GM12892 (cell line): Measurements from ENCODE around the gene LCE4A. TPM values are rescaled to one million over a fixed set of nuclear protein-coding genes. Genes with fewer than 3 reads are reported as not detected.
"Not testable (repeated sequence)": the region's sequence is repeated elsewhere in the genome, so short reads cannot be mapped to it uniquely, and the experiment has no call there.

Experiments used
- DNase-seq: peaks from one replicate; pipeline ENCODE4 v3.0.0; 2011; ENCODE audit not compliant: insufficient read length
- FAIRE-seq: peaks from 2 replicates; lab custom pipeline; 2011; peaks lifted over from hg19 to GRCh38; lab: Jason Lieb, UNC
- POLR2A ChIP-seq: IDR thresholded peaks from 2 replicates; pipeline ENCODE4 v1.6.1; 2011; ENCODE audit warnings: low read depth, low read length, control low read depth
- POLR2AphosphoS5 ChIP-seq: IDR thresholded peaks from 2 replicates; pipeline ENCODE4 v1.6.1; 2011; ENCODE audit warnings: low read depth, low read length, control low read depth
- TAF1 ChIP-seq: IDR thresholded peaks from 2 replicates; pipeline ENCODE4 v1.6.1; 2011; ENCODE audit warnings: low read depth, mild to moderate bottlenecking, control low read depth, low read length, borderline replicate concordance
- polyA plus RNA-seq: library from polyadenylated mRNA; unstranded; fragments of >200 nt; gene quantifications from one replicate; pipeline ENCODE4 v1.2.1, GENCODE V29; 2012; ENCODE audit warnings: missing spikeins, inconsistent platforms; ENCODE audit not compliant: missing spikeins

LCE4A gene, protein sequence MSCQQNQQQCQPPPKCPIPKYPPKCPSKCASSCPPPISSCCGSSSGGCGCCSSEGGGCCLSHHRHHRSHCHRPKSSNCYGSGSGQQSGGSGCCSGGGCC
- not detected for polyA plus RNA-seq

DNA sequence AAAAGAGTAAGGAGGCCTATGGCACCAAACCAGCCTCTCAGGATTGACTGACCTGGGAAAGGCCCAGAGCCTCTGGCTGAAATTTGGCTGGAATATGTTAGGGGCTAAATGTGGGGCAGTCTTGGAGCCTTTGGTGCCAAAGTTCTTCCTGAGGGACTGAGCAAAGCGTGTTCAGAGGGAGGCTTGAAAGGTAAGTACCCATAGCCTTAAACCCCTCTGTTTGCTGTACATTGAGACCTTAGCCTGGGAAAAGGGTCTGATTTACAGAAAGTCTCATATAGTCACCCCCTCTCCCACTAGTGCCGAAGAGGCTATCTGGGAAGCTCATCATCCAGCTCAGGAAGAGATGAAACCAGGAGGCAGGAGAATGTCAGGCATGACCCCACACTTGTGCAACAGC, at the start of gene LCE4A:
Gene LCE4A (plus strand): TSS at position 301 of the 400 bp plus-strand sequence. CDS start 916 bp downstream, outside the sequence.
- no peak for FAIRE-seq

DNA sequence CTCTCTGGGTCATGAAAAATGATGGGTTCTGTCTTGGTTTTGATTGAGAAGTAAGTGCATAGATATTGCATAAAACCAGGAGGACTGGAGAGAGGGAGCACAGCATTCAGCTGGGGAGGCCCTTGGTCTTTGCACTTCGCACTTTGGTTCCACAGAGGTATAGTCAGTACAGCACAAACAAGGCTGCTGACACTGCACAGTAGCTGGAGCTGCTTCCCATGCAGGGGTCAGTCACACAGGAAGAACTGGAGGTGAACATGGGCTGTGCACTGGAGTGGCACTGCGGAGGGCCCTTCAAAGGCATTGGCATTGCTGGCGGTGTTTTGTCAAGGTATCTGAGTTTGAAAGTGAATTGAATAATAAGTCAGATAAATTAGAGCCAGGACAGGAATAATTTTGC, 49.3 kb upstream of the LCE4A start:
- FAIRE-seq (no peak), DNase-seq (no peak)
- TF ChIP-seq POLR2A = no peak

More for the DNA sequence above, at the start of gene LCE4A:
- DNase-seq = no peak
- TF ChIP-seq TAF1 (no peak), POLR2AphosphoS5 (no peak), POLR2A (no peak)

DNA sequence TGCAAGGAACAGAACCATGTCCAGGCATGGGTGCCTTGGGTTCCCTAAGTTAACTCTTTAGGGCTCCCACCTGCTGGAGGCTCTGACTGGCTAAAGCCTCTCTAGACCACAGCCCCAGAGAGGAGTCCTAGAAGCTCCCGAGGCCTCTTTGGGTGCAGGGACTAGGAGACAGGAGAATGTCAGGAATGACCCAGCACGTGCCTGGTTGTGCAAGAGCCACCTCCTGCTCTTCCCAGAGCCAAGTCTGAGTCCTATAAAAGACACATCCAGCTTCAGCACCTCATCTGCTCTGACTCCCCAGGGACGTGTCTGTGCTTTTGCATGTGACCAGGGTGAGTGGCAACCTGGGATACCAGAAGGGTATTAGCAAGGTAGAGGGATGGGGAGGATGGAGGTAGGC, 44.9 kb upstream of the LCE4A start, which contains the start of gene LCE2D:
Gene LCE2D (plus strand): TSS at position 283 of the 400 bp plus-strand sequence. CDS start 726 bp downstream, outside the sequence.
- DNase-seq = no peak
- TF ChIP-seq TAF1 (no peak), POLR2A (no peak), POLR2AphosphoS5 (no peak)
- FAIRE-seq = no peak

DNA sequence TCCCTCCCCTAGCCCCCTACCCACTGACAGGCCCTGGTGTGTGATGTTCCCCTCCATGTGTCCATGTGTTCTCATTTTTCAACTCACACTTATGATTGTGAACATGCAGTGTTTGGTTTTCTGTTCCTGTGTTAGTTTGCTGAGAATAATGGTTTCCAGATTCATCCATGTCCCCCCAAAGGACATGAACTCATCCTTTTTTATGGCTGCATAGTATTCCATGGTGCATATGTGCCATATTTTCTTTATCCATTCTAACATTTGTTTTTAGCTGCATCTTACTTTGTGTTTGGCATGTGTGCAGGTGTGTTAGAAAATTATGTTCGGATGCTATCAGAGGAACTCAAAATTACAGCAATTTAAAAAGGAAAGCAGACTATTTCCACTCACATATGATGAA, 41.8 kb upstream of the LCE4A start:
- DNase-seq, FAIRE-seq: not testable (repeated sequence)

DNA sequence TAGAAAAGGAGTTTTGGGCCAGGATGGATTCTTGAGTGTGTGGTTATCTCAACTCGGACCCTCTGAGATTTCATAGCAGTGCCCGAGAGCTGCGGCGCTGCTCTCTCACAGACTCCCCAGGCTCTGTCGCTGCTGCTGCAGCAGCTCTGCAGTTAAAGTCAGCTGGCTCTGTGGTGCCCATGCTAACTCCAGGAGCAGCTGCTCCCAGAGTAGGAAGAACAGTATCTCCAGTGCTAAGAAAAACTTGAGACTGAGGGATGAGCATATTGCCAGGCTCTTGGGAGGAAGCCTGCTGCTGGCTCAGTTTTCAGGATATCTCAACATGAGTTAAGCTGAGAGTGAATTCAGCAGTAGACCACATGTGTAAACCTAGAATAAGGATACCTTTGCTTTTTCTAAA, 40.3 kb upstream of the LCE4A start:
- DNase-seq = no peak
- TF ChIP-seq POLR2AphosphoS5 = no peak
- no peak for TF ChIP-seq POLR2A
- TF ChIP-seq TAF1 = no peak
- no peak for FAIRE-seq

DNA sequence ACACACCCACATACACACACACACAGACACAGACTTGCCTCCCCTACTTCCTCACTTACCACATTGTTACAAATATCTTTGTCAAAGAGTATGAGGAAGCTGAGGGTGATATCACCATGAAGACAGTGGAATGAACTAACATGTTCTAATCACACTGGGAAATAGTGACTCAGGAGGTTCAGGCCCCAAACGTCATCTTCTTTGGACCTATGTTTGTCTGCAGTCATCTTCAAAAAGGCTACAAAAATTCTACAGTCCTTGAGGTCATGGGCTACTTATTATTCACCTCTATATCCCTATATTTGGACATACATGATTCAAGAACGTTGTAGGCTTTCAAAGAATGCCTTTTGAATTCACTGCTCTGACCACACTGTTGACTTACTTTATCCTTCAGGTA, 34.9 kb upstream of the LCE4A start:
- FAIRE-seq = no peak

DNA sequence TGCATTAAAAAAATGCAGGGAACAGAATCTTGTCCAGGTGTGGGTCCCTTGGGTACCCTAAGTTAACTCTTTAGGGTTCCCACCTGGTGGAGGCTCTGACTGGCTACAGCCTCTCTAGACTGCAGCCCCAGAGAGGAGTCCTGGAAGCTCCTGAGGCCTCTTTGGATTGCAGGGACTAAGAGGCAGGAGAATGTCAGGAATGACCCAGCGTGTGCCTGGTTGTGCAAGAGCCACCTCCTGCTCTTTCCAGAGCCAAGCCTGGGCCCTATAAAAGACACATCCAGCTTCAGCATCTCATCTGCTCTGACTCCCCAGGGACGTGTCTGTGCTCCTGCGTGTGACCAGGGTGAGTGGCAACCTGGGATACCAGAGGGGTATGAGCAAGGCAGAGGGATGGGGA, 33.0 kb upstream of the LCE4A start, which contains the start of gene LCE2C:
Gene LCE2C (plus strand): TSS at position 297 of the 400 bp plus-strand sequence. CDS start 737 bp downstream, outside the sequence.
- not testable (repeated sequence) for FAIRE-seq, DNase-seq

More for the DNA sequence above, 34.9 kb upstream of the LCE4A start:
- TF ChIP-seq TAF1 (no peak), POLR2AphosphoS5 (no peak), POLR2A (no peak)
- no peak for DNase-seq

DNA sequence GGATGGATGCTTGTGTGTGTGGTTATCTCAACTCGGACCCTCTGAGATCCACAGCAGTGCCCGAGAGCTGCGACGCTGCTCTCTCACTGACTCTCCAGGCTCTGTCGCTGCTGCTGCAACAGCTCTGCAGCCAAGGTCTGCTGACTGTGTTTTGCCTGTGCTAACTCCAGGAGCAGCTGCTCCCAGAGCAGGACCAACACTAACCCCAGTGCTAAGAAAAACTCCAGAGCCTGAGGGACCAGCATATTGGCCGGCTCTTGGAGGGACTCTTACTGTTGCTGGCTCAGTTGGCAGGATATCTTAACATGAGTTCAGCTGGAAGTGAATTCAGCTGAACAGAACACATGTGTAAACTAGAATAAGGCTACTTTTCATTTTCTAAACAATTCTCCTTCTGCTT, 28.5 kb upstream of the LCE4A start:
- DNase-seq (no peak), FAIRE-seq (no peak)
- TF ChIP-seq POLR2A (no peak), POLR2AphosphoS5 (no peak), TAF1 (no peak)

DNA sequence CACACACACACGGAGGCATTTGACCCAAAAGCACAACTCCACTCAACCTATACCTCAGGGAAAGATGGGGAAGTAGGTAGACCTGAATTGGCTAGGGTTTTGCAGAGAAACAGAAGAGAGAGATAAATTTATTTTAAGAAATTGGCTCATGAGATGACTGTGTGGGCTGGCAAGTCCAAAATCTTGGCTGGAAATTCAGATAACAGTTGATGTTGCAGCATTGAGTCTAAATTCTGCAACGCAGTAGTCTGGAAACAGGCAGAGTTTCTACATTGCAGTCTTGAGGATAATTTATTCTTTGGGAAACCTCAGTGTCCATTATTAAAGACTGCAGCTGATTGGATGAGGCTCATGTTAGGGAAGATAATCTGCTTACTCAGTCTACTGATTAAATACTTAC, 26.3 kb upstream of the LCE4A start:
- no peak for TF ChIP-seq POLR2AphosphoS5
- TF ChIP-seq POLR2A = no peak
- TF ChIP-seq TAF1 = no peak
- no peak for FAIRE-seq

DNA sequence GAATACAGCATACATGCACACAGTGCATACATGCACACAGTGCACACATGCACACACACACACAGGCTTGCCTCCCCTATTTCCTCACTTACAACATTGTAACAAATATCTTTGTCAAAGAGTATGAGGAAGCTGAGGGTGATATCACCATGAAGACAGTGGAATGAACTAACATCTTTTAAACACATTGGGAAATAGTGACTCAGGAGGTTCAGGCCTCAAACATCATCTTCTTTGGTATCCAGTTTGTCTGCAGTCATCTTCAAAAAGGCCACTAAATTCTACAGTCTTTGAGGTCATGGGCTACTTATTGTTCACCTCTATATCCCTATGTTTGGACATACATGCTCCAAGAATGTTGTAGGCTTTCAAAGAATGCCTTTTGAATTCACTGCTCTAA, 24.1 kb upstream of the LCE4A start:
- no peak for FAIRE-seq

More for the DNA sequence above, 26.3 kb upstream of the LCE4A start:
- no peak for DNase-seq

DNA sequence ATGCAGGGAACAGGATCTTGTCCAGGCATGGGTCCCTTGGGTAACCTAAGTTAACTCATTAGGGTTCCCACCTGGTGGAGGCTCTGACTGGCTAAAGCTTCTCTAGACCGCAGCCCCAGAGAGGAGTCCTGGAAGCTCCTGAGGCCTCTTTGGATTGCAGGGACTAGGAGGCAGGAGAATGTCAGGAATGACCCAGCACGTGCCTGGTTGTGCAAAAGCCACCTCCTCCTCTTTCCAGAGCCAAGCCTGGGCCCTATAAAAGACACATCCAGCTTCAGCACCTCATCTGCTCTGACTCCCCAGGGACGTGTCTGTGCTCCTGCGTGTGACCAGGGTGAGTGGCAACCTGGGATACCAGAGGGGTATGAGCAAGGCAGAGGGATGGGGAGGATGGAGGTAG, 22.1 kb upstream of the LCE4A start, which contains the start of gene LCE2B:
Gene LCE2B (plus strand): TSS at position 301 of the 400 bp plus-strand sequence. CDS start 721 bp downstream, outside the sequence.
- not testable (repeated sequence) for DNase-seq, FAIRE-seq

More for the DNA sequence above, 24.1 kb upstream of the LCE4A start:
- TF ChIP-seq POLR2A (no peak), POLR2AphosphoS5 (no peak), TAF1 (no peak)
- DNase-seq = no peak

DNA sequence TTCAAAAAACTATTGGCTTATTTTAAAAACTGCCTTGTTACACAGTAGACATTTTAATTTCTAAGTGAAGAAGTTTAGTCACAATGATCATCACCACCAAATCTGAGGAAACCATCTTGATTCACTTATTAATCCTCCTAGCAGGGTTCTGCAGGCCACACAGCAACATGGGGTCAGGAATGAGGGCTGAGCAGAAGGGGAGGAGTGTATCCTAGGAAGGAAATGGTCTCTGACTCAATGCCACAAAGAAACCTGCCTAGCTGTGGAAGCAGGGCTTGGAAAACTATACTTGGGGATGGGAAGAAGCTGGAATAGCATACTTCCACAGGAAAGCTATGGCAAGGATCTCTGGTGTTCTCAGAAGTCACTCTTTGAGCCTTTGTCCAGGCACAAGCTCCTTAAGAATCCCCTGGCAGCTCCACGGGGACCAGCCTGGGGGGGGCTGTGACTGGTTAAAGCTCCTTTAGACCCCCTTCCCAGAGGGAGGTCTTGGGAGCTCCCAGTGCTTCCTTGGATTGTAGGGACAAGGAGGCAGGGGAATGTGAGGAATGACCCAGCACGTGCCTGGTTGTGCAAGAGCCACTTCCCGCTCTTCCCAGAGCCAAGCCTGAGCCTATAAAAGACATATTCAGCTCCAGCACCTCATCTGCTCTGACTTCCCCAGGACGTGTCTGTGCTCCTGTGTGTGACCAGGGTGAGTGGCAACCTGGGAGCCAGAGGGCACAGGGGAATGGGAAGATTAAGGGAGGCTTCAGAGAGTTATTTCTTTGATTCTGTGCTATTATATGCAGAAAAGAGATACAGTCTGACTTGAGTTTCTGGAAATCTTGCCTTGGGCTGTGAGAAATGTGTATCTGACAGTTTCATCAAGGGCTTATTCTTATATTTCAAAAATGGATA, 10.0 kb upstream of the LCE4A start, which contains the start of gene LCE2A:
Gene LCE2A (plus strand): TSS at position 645 of the 900 bp plus-strand sequence. CDS start 557 bp downstream, outside the sequence.
- DNase-seq (no peak), FAIRE-seq (no peak)
- no peak for TF ChIP-seq POLR2A
- TF ChIP-seq TAF1 = no peak
- TF ChIP-seq POLR2AphosphoS5 = no peak
